Cardiac septum (tissue), 1 donor: ENCODE data around the gene VPS54. TPM values are rescaled to one million over a fixed set of nuclear protein-coding genes. Genes with fewer than 3 reads are reported as not detected.

ENCODE experiments used
- DNase-seq: peaks from one replicate; pipeline ENCODE4 v3.0.0-alpha.2; 2020; ENCODE audit warnings: low spot score
- intact Hi-C: fragments of 100-400 bp; cut with DNase I; formaldehyde crosslinking; loops from one replicate; pipeline ENCODE4 v1.14.0; 2022
- long read RNA-seq: library from polyadenylated mRNA; unstranded; transcript quantifications from one replicate; pipeline ENCODE4 v2.0.0, GENCODE V29; 2021
- total RNA-seq: library from RNA; stranded (reverse); fragmentation: NEBNext Ultra II Directional; extraction: Animal tissue kit (Norgen Biotek cat#: 25700); gene quantifications from one replicate; pipeline ENCODE4 v1.2.1, GENCODE V29; 2021
- donor health status: DM: no; HTN: no; CAD: no.

VPS54 gene, protein sequence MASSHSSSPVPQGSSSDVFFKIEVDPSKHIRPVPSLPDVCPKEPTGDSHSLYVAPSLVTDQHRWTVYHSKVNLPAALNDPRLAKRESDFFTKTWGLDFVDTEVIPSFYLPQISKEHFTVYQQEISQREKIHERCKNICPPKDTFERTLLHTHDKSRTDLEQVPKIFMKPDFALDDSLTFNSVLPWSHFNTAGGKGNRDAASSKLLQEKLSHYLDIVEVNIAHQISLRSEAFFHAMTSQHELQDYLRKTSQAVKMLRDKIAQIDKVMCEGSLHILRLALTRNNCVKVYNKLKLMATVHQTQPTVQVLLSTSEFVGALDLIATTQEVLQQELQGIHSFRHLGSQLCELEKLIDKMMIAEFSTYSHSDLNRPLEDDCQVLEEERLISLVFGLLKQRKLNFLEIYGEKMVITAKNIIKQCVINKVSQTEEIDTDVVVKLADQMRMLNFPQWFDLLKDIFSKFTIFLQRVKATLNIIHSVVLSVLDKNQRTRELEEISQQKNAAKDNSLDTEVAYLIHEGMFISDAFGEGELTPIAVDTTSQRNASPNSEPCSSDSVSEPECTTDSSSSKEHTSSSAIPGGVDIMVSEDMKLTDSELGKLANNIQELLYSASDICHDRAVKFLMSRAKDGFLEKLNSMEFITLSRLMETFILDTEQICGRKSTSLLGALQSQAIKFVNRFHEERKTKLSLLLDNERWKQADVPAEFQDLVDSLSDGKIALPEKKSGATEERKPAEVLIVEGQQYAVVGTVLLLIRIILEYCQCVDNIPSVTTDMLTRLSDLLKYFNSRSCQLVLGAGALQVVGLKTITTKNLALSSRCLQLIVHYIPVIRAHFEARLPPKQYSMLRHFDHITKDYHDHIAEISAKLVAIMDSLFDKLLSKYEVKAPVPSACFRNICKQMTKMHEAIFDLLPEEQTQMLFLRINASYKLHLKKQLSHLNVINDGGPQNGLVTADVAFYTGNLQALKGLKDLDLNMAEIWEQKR
- 12.7 TPM for total RNA-seq
- long read RNA-seq, full-length matches to known transcripts, result 4 of 25 reads
- long read RNA-seq, partial matches to known transcripts, result 4 of 25 reads
- long read RNA-seq, other reads (novel, unspliced or antisense), result 17 of 25 reads

DNA sequence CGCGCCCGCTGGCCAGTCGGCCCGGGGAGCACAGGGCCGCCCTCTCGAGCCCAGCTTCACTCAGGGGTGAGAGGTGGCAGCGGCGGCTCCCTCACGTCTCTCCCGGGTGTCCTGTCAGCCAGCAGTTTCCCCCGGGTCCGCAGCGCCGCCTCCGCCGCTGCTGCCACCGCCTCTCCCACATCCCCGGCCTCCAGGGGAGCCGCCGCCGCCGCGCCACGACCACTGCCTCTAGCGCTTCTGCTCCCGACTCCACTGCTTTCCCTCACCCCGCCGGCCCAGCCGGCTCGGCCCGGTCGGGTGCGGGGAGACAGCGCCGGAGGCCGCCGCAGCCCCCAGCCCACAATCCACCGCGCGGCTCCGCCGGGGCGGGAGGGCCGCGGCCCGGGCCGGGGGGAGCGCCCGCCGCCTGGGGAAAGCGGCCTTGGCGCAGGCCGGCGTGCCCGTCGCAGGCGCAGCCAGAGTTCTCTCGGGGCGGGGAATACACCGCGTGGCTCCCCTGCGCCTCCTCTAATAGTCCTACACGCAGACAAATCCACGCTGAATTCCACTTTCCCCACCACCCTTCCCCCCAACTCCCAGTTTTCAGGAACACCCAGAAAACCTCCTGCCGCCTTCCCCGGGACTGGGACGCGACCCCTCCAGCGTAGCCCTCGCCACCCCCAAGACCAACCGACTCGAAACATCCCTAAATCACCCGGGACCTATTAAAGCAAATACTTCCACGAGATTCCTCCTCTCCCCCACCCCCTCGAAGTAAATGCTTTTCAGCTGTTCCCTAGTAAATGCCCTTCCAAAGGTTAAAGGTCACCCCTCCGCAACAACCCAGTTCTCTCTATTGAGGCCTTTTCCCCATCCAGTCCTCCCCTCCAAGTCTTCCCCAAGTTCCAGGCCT is at the start of gene VPS54:
Gene VPS54, minus strand, starts transcription at position 346 of the 892 bp plus-strand sequence. CDS start 35,429 bp downstream, outside the sequence.
- intact Hi-C loops, result loop anchor here (10.0 kb wide), 1 partner anchor 175 kb away; the partner anchor contains the start of gene UGP2
- DNase-seq, result peak; percentile 87

DNA sequence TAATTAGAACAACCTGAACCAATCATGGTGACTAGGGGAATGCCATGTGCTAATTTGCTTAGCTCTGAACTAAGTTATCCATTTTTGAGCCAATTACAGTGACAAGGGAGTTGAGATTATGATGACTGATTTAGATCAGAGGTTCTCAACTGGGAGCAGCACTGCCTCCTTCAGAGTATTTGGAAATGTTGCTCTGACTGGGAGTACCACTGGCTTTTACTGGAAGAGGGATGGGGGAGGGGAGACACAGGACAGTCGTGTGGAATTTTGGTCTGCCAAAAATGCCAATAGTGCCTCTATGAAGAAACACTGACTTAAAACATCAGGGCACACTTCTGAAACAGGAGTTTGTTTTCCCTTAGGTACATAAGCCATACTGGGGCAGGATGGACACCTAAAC is 48.1 kb upstream of the VPS54 start:
- DNase-seq, result no peak
- intact Hi-C loops, result loop anchor here (10.0 kb wide), 1 partner anchor 167 kb away; no protein-coding TSS in a partner anchor

- DNase-seq, result no peak
- intact Hi-C loops, result loop anchor here (10.0 kb wide), 1 partner anchor 169 kb away; no protein-coding TSS in a partner anchor
Observed at GRCh38 chr2:64065516-64065915, 46.3 kb upstream of the VPS54 start.

- DNase-seq, result no peak
- intact Hi-C loops, result loop anchor here (10.0 kb wide), 1 partner anchor 171 kb away; no protein-coding TSS in a partner anchor
Observed at GRCh38 chr2:64063924-64064331, 44.7 kb upstream of the VPS54 start.

DNA sequence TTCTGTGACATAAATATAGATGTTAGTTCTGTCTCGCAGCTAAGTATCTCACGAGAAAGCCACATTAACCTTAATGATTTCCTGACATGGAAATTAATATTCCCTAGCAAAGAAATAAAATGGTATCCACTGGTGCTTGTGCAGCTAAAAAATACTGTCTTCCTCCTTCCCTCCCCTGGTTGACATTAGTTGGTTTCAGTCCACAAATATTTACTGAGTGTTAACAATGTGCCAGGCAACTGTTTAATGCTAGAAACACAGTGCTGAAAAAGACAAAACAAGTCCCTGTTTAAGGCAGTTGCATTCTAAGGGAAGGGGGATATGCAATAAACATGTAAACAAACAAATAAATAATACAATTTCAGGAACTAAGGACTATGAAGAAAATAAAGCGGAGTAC is 44.2 kb upstream of the VPS54 start:
- no peak for DNase-seq
- intact Hi-C loops, result loop anchor here (10.0 kb wide), 1 partner anchor 171 kb away; no protein-coding TSS in a partner anchor

GRCh38 chr2:64062840-64063239 is 43.6 kb upstream of the VPS54 start:
- DNase-seq, result no peak
- intact Hi-C loops, result loop anchor here (10.0 kb wide), 1 partner anchor 172 kb away; no protein-coding TSS in a partner anchor

DNA sequence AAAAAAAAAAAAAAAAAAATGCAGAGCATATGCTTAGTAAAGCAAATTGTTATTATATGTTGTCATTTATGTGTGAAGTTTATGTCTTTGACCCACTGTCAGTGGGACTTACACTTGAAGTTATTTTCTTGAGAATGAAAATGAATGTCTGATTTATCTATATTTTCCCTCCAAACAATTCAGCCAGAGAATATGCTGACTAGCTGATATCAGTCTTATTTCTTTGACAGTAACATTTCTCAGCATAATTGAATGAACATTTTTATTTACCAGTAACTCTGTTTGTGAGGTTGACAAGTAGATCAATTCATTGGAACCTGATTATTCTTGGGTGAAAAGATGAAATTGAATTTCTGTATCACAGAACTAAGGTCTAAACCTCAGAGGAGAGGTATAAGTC is 40.0 kb upstream of the VPS54 start:
- DNase-seq, result no peak
- intact Hi-C loops, result loop anchor here (10.0 kb wide), 2 partner anchors 506 to 816 kb away; no protein-coding TSS in a partner anchor

DNA sequence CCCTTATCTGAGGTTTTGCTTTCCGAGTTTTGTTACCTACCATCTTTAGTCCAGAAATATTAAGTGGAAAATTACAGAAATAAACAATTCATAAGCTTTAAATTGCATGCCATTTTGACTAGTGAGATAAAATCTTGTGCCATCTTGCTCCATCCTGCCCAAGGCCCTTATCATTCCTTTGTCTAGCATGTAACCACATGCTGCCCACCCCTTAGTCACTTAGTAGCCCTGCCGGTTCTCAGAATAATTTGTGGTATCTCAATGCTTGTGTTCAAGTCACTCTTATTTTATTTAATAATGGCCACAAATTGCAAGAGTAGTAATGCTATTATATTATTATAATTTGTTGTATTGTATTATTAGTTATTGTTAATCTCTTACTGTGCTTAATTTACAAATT is 36.8 kb upstream of the VPS54 start:
- intact Hi-C loops, result loop anchor here (10.0 kb wide), 2 partner anchors 509 to 819 kb away; no protein-coding TSS in a partner anchor
- no peak for DNase-seq

- intact Hi-C loops, result loop anchor here (10.0 kb wide), 2 partner anchors 510 to 820 kb away; no protein-coding TSS in a partner anchor
- no peak for DNase-seq
Observed at GRCh38 chr2:64054161-64054915, 35.1 kb upstream of the VPS54 start.

GRCh38 chr2:64052463-64053241 is 33.4 kb upstream of the VPS54 start:
- intact Hi-C loops, result loop anchor here (1.0 to 10.0 kb wide), 3 partner anchors 89 to 822 kb away; no protein-coding TSS in a partner anchor

GRCh38 chr2:64049633-64050220 is 30.5 kb upstream of the VPS54 start:
- no peak for DNase-seq
- intact Hi-C loops, result loop anchor here (1.0 to 10.0 kb wide), 5 partner anchors 263 to 825 kb away; no protein-coding TSS in a partner anchor

More at GRCh38 chr2:64052463-64053241, 33.4 kb upstream of the VPS54 start:
- DNase-seq, result no peak

GRCh38 chr2:64045938-64046337 is 26.7 kb upstream of the VPS54 start:
- intact Hi-C loops, result loop anchor here (5.0 kb wide), 1 partner anchor 441 kb away; no protein-coding TSS in a partner anchor
- DNase-seq, result no peak

GRCh38 chr2:64040161-64040560 is 20.9 kb upstream of the VPS54 start:
- no peak for DNase-seq
- intact Hi-C loops, result no loop called here

- no peak for DNase-seq
- intact Hi-C loops, result no loop called here
Observed at GRCh38 chr2:64036034-64036705, 16.9 kb upstream of the VPS54 start.

- intact Hi-C loops, result no loop called here
- no peak for DNase-seq
Observed at GRCh38 chr2:64035072-64035942, 16.1 kb upstream of the VPS54 start.
